KMS-11 (cell line): ENCODE results near the gene SCLT1.

ENCODE experiments used
- H2AFZ ChIP-seq: fragments of 200-600 bp; sonication (generic); 2 replicates; pipeline ENCODE4 v1.6.1; 2016; ENCODE audit warnings: antibody characterized with exemption, mixed run types, low read depth
- H3K27ac ChIP-seq: fragments of 200-600 bp; sonication (generic); 2 replicates; pipeline ENCODE4 v1.6.1; 2016; ENCODE audit warnings: mild to moderate bottlenecking, mixed run types
- H3K27me3 ChIP-seq: fragments of 200-600 bp; sonication (generic); 2 replicates; pipeline ENCODE4 v1.6.1; 2017; ENCODE audit warnings: mild to moderate bottlenecking, low read depth, mixed run types, moderate library complexity; ENCODE audit not compliant: insufficient read depth
- H3K36me3 ChIP-seq: fragments of 200-600 bp; sonication (generic); 2 replicates; pipeline ENCODE4 v1.6.1; 2017; ENCODE audit warnings: mild to moderate bottlenecking, mixed run types; ENCODE audit not compliant: insufficient read depth
- H3K4me1 ChIP-seq: fragments of 200-600 bp; sonication (generic); 2 replicates; pipeline ENCODE4 v1.6.1; 2016; ENCODE audit warnings: mild to moderate bottlenecking, low read depth, mixed run types; ENCODE audit not compliant: poor library complexity, severe bottlenecking
- H3K4me2 ChIP-seq: fragments of 200-600 bp; sonication (generic); 2 replicates; pipeline ENCODE4 v1.7.0; 2016; ENCODE audit warnings: mild to moderate bottlenecking, mixed run types
- H3K4me3 ChIP-seq: fragments of 200-600 bp; sonication (generic); IDR thresholded peaks from 2 replicates; pipeline ENCODE4 v1.6.1; 2017; ENCODE audit warnings: low read depth, low read length, mixed read lengths; ENCODE audit not compliant: insufficient read depth
- H3K79me2 ChIP-seq: fragments of 200-600 bp; sonication (generic); 2 replicates; pipeline ENCODE4 v1.6.1; 2016; ENCODE audit warnings: low read depth, mixed run types; ENCODE audit not compliant: insufficient read depth
- H3K9ac ChIP-seq: fragments of 200-600 bp; sonication (generic); 2 replicates; pipeline ENCODE4 v1.6.1; 2016; ENCODE audit warnings: mild to moderate bottlenecking, mixed run types
- H4K20me1 ChIP-seq: fragments of 200-600 bp; sonication (generic); 2 replicates; pipeline ENCODE4 v1.6.1; 2016; ENCODE audit warnings: mild to moderate bottlenecking, mixed run types; ENCODE audit not compliant: insufficient read depth
- CTCF ChIP-seq: fragments of 200-600 bp; sonication (generic); conservative IDR thresholded peaks from 2 replicates; pipeline ENCODE4 v1.6.1; 2017; ENCODE audit warnings: low read depth, mild to moderate bottlenecking, antibody characterized with exemption, low read length, moderate library complexity, mixed read lengths

SCLT1 gene

GRCh38 chr4:128877934-128878333 lies 215.4 kb downstream of the SCLT1 start:
- TF ChIP-seq CTCF, result no peak
- no peak overlapping the region for H3K4me2 ChIP-seq
- no peak overlapping the region for H3K27ac ChIP-seq
- no peaks in the 10 kb centered on the region for H3K79me2 ChIP-seq
- no peaks in the 10 kb centered on the region for H4K20me1 ChIP-seq
- H3K36me3 ChIP-seq, result peaks cover 5% of the 10 kb centered on the region; the same call in 1 of the 2 replicates
- H3K9ac ChIP-seq, result no peak overlapping the region
- no peaks in the 10 kb centered on the region for H3K4me1 ChIP-seq
- no peak overlapping the region for H2AFZ ChIP-seq
- no peaks in the 10 kb centered on the region for H3K27me3 ChIP-seq
- H3K4me3 ChIP-seq, result no peak overlapping the region

GRCh38 chr4:128876200-128876599 lies 217.1 kb downstream of the SCLT1 start:
- no peak overlapping the region for H3K9ac ChIP-seq
- no peak overlapping the region for H2AFZ ChIP-seq
- peaks cover 10% of the 10 kb centered on the region; the same call in 1 of the 2 replicates for H3K36me3 ChIP-seq
- H3K4me2 ChIP-seq, result no peak overlapping the region
- H3K27me3 ChIP-seq, result no peaks in the 10 kb centered on the region
- H3K27ac ChIP-seq, result no peak overlapping the region
- no peak overlapping the region for H3K4me3 ChIP-seq
- TF ChIP-seq CTCF, result no peak
- H4K20me1 ChIP-seq, result no peaks in the 10 kb centered on the region
- no peaks in the 10 kb centered on the region for H3K4me1 ChIP-seq
- H3K79me2 ChIP-seq, result no peaks in the 10 kb centered on the region

GRCh38 chr4:128871948-128872347 lies 221.4 kb downstream of the SCLT1 start:
- Histone ChIP-seq H3K9ac (no peak overlapping the region), H3K36me3 (peaks cover 29% of the 10 kb centered on the region; the same call in 1 of the 2 replicates), H4K20me1 (no peaks in the 10 kb centered on the region), H3K4me3 (no peak overlapping the region), H3K79me2 (no peaks in the 10 kb centered on the region), H3K27ac (no peak overlapping the region), H3K4me1 (no peaks in the 10 kb centered on the region), H3K27me3 (no peaks in the 10 kb centered on the region), H2AFZ (no peak overlapping the region), H3K4me2 (no peak overlapping the region)
- TF ChIP-seq CTCF, result no peak

- no peak overlapping the region for H3K9ac ChIP-seq
- H3K4me3 ChIP-seq, result no peak overlapping the region
- no peaks in the 10 kb centered on the region for H3K4me1 ChIP-seq
- no peak for TF ChIP-seq CTCF
- H3K79me2 ChIP-seq, result 0 out of 2 replicates have a peak, but pooled peaks cover 6% of the 10 kb centered on the region
- no peaks in the 10 kb centered on the region for H4K20me1 ChIP-seq
- no peak overlapping the region for H2AFZ ChIP-seq
- no peak overlapping the region for H3K4me2 ChIP-seq
- H3K36me3 ChIP-seq, result peaks cover 36% of the 10 kb centered on the region; the same call in 1 of the 2 replicates
- H3K27ac ChIP-seq, result no peak overlapping the region
- no peaks in the 10 kb centered on the region for H3K27me3 ChIP-seq
These were observed 223.4 kb downstream of the SCLT1 start for GRCh38 chr4:128869776-128870509.
